IPS-18c (cell line): ENCODE measurements around the gene AQP10.
"Not testable (repeated sequence)": the region's sequence is repeated elsewhere in the genome, so short reads cannot be mapped to it uniquely, and the experiment has no call there.

Experiments
- H3K4me3 ChIP-seq: 2 replicates; pipeline ENCODE4 v1.7.0; 2013; ENCODE audit warnings: low read depth, mild to moderate bottlenecking, low read length, moderate library complexity; ENCODE audit not compliant: insufficient read depth
- H3K9me3 ChIP-seq: one replicate; pipeline ENCODE4 v1.6.1; 2013; ENCODE audit warnings: mild to moderate bottlenecking, low read length, moderate library complexity; ENCODE audit not compliant: control insufficient read depth, insufficient read depth

Gene AQP10

GRCh38 chr1:154352581-154353459, 31.9 kb downstream of the AQP10 start:
- Histone ChIP-seq H3K4me3 (peak overlapping the region; percentile 68), H3K9me3 (no peaks in the 10 kb centered on the region)

- H3K9me3 ChIP-seq = no peaks in the 10 kb centered on the region
- peak overlapping the region; percentile 68; the same call in 1 of the 2 replicates for H3K4me3 ChIP-seq
These were observed 32.6 kb downstream of the AQP10 start for GRCh38 chr1:154353460-154353904.

DNA sequence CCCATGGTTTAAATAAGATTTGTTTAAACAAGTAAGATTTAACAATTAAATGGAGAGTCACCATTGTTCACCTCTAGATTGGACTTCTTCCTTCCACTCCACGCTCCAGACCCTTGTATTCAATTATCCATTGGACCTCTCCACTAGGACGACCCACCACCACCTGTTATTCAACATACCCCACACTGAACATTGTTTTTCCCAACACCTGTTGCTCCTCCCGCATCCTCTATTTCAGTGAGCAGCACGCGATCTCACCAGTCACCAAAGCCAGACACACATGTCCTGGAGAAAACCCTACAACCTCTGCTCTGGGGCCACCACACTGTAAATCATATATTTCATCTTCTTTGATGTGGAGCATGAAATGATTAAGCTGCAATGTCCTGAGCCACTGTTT, 33.1 kb downstream of the AQP10 start:
- Histone ChIP-seq H3K9me3 (no peaks in the 10 kb centered on the region), H3K4me3 (no peak overlapping the region)

DNA sequence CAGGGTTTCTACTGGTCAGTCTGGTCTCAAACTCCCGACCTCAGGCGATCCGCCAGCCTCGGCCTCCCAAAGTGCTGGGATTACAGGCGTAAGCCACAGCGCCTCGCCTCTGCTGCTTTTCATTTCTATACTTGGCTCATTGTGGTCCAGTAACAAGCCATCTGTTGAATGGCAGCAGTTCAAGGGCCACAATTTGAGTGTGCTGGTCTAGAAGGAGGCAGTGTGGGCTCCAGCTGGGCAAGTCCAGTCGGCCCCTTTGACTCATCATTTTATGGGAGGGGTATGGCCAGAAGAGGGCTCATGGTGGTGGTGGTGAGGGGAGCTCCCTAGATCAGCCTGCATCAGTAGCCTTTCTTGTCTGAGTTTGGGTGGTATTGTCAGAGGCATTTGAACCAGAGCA, 37.6 kb downstream of the AQP10 start:
- peaks cover 4% of the 10 kb centered on the region for H3K9me3 ChIP-seq
- H3K4me3 ChIP-seq = no peak overlapping the region

- Histone ChIP-seq H3K9me3 (peaks cover 4% of the 10 kb centered on the region), H3K4me3 (no peak overlapping the region)
These were observed 39.4 kb downstream of the AQP10 start for GRCh38 chr1:154360288-154360687.

- not testable (repeated sequence) for H3K9me3 ChIP-seq, H3K4me3 ChIP-seq
These were observed 40.0 kb downstream of the AQP10 start for GRCh38 chr1:154360881-154361280.

DNA sequence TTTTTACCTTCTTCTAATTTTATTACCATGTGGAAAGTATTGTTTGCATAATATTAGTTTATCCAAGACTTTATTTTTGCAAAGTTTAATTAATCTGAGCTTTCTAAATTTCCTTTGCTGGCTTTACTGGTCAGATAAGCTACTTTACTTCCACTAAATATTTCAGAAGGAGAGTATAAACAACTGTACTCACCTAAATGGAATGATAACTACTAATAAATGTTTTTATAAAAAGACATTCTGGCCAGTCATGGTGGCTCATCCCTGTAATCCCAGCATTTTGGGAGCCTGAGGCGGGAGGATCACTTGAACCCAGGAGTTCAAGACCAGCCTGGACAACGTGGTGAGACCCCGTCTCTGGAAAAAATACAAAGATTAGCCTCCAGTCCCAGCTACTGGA, 40.5 kb downstream of the AQP10 start:
- H3K4me3 ChIP-seq = no peak overlapping the region
- H3K9me3 ChIP-seq = peaks cover 4% of the 10 kb centered on the region

GRCh38 chr1:154371436-154371835, 50.5 kb downstream of the AQP10 start:
- Histone ChIP-seq H3K9me3 (no peaks in the 10 kb centered on the region), H3K4me3 (no peak overlapping the region)

DNA sequence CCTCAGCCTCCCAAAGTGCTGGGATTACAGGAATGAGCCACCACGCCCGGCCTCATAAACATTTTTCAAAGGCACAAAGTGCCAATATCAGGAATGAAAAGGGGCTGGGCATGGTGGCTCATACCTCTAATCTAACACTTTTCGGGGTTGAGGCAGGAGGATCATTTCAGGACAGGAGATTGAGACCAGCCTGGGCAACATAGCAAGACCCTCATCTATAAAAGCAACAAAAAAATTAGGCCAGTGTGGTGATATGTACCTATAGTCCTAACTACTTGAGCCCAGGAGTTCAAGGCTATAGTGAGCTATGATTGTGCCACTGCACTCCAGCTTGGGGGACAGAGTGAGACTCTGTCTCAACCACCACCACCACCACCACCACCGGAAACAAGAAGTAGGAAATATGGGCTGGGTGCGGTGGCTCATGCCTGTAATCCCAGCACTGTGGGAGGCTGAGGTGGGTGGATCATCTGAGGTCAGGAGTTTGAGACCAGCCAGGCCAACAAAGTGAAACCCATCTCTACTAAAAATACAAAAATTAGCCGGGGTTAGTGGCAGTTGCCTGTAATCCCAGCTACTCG, 53.0 kb downstream of the AQP10 start:
- not testable (repeated sequence) for H3K9me3 ChIP-seq, H3K4me3 ChIP-seq
